ENCODE measurements around the gene NDUFV3.
"Not testable (repeated sequence)": the region's sequence is repeated elsewhere in the genome, so short reads cannot be mapped to it uniquely, and the experiment has no call there.

DNA sequence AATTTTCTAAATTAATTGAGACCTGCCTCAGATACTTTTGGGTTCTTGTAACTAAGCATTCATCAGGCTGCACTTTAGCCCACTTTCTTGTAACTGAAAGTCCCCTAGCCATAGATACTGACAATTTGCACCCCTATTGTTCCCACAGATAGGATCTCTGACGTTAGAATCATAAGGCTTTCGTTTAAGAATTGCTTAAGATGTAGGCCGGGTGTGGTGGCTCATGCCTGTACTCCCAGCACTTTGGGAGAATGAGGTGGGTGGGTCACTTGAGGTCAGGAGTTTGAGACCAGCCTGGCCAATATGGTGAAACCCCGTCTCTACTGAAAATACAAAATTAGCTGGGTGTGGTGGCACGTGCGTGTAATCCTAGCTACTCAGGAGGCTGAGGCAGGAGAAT is 65.0 kb downstream of the NDUFV3 start:
- TF ChIP-seq, protein P1, sequence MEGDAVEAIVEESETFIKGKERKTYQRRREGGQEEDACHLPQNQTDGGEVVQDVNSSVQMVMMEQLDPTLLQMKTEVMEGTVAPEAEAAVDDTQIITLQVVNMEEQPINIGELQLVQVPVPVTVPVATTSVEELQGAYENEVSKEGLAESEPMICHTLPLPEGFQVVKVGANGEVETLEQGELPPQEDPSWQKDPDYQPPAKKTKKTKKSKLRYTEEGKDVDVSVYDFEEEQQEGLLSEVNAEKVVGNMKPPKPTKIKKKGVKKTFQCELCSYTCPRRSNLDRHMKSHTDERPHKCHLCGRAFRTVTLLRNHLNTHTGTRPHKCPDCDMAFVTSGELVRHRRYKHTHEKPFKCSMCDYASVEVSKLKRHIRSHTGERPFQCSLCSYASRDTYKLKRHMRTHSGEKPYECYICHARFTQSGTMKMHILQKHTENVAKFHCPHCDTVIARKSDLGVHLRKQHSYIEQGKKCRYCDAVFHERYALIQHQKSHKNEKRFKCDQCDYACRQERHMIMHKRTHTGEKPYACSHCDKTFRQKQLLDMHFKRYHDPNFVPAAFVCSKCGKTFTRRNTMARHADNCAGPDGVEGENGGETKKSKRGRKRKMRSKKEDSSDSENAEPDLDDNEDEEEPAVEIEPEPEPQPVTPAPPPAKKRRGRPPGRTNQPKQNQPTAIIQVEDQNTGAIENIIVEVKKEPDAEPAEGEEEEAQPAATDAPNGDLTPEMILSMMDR (IDR thresholded peaks at IDR 0.05), result not testable (repeated sequence)
- not testable (repeated sequence) for TF ChIP-seq ZFX (IDR thresholded peaks at IDR 0.05; ENCODE audit: borderline replicate concordance)
